ENCODE data around the gene FALEC.

DNA sequence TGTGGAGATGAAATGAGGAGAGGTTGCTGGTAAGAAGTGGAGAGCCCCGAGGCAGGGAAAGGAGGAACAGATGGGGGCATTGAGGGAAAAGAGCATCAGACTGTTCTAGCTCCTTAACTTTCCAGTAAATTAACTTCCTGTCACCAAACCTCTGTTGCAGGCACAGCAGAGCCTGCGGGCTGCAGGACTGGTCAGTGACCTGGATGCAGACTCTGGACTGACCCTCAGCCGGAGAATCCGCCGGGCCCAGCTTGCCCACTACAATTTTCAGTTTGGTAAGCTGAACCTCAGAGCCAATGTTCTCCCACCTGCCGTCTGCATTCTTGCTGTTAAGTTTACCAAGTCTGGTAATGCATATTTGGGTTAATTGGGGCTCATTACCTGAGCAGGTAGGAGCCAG, 10.1 kb upstream of the FALEC start:
- TF ChIP-seq, protein P1, sequence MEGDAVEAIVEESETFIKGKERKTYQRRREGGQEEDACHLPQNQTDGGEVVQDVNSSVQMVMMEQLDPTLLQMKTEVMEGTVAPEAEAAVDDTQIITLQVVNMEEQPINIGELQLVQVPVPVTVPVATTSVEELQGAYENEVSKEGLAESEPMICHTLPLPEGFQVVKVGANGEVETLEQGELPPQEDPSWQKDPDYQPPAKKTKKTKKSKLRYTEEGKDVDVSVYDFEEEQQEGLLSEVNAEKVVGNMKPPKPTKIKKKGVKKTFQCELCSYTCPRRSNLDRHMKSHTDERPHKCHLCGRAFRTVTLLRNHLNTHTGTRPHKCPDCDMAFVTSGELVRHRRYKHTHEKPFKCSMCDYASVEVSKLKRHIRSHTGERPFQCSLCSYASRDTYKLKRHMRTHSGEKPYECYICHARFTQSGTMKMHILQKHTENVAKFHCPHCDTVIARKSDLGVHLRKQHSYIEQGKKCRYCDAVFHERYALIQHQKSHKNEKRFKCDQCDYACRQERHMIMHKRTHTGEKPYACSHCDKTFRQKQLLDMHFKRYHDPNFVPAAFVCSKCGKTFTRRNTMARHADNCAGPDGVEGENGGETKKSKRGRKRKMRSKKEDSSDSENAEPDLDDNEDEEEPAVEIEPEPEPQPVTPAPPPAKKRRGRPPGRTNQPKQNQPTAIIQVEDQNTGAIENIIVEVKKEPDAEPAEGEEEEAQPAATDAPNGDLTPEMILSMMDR (conservative IDR thresholded peaks at IDR 0.05) = no peak
- no peak for TF ChIP-seq ZFX (IDR thresholded peaks at IDR 0.05)
